Measurements from ENCODE around the gene PRKAR1A.
A peak's percentile ranks its signal among the peaks of the same experiment; 100 is the strongest.
"Not testable (repeated sequence)": the region's sequence is repeated elsewhere in the genome, so short reads cannot be mapped to it uniquely, and the experiment has no call there.

PRKAR1A gene

GRCh38 chr17:68511671-68512246 lies 471 bp upstream of the PRKAR1A start:
- peak; percentile 79 for DNase-seq (ENCODE audit: low read depth)

GRCh38 chr17:68512960-68513474 lies 787 bp downstream of the PRKAR1A start:
- peak; percentile 67 for DNase-seq (ENCODE audit: low read depth)

GRCh38 chr17:68513932-68514331 lies 1.7 kb downstream of the PRKAR1A start:
- no peak for DNase-seq (ENCODE audit: low read depth)

- DNase-seq (ENCODE audit: low read depth): peak; percentile 69
Observed at GRCh38 chr17:68514831-68515635, 2.8 kb downstream of the PRKAR1A start.

GRCh38 chr17:68516732-68517131 lies 4.5 kb downstream of the PRKAR1A start:
- no peak for DNase-seq (ENCODE audit: low read depth)

DNA sequence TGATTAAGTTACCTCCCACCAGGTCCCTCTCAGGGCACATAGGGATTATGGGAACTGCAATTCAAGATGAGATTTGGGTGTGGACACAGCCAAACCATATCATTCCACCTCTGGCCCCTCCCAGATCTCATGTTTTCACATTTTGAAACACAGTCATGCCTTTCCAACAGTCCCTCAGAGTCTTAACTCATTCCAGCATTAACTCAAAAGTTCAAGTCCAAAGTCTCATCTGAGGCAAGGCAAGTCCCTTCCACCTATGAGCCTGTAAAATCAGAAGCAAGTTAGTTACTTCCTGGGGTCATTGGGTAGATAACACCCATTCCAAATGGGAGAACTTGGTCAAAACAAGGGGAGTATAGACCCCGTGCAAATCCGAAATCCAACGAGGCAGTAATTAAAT lies 5.4 kb downstream of the PRKAR1A start:
- DNase-seq (ENCODE audit: low read depth): not testable (repeated sequence)

DNA sequence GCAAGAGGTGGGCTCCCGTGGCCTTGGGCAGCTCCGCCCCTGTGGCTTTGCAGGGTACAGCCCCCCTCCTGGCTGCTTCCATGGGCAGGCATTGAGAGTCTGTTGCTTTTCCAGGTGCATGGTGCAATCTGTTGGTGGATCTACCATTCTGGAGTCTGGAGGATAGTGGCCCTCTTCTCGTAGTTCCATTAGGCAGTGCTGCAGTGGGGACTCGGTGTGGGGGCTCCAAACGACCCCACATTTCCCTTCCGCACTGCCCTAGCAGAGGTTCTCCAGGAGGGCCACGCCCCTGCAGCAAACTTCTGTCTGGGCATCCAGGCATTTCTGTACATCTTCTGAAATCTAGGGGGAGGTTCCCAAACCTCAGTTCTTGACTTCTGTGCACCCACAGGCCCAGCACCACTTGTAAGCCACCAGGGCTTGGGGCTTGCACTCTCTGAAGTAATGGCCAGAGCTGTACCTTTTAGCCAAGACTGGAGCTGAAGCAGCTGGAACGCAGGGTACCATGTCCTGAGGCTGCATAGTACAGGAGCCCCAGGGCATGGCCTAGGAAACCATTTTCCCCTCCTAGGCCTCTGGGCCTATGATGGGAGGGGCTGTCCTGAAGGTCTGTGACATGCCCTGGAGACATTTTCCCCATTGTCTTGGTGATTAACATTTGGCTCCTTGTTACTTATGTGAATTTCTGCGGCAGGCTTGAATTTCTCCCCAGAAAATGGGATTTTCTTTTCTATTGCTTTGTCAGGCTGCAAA lies 6.0 kb downstream of the PRKAR1A start:
- no peak for DNase-seq (ENCODE audit: low read depth)

GRCh38 chr17:68519051-68519450 lies 6.8 kb downstream of the PRKAR1A start:
- DNase-seq (ENCODE audit: low read depth): not testable (repeated sequence)

DNA sequence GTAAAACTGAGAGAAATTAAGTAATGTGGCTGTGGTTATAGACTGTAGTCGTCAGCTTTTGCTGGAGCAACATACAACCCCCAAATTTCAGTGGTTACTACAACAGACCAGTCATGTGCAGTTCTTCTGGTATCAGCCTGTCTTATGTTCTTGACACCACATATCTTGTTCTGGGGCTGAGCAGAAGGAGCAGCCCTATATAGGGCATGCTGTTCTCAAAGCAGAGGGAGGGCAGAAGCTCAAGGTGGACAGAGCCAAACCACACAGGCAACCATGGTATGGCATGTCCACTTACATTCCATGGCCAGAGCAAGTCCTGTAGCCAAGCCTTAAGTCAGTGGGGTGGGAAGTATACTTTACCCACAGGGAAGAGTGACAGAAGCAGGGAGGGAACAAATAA lies 7.7 kb downstream of the PRKAR1A start:
- DNase-seq (ENCODE audit: low read depth): no peak

- no peak for DNase-seq (ENCODE audit: low read depth)
Observed at GRCh38 chr17:68522266-68522665, 10.0 kb downstream of the PRKAR1A start.

- no peak for DNase-seq (ENCODE audit: low read depth)
Observed at GRCh38 chr17:68526548-68526947, 14.3 kb downstream of the PRKAR1A start.

- DNase-seq (ENCODE audit: low read depth): no peak
Observed at GRCh38 chr17:68527314-68527713, 15.1 kb downstream of the PRKAR1A start.

GRCh38 chr17:68531252-68531651 lies 19.0 kb downstream of the PRKAR1A start:
- DNase-seq (ENCODE audit: low read depth): no peak

GRCh38 chr17:68532826-68533225 lies 20.6 kb downstream of the PRKAR1A start:
- no peak for DNase-seq (ENCODE audit: low read depth)

DNA sequence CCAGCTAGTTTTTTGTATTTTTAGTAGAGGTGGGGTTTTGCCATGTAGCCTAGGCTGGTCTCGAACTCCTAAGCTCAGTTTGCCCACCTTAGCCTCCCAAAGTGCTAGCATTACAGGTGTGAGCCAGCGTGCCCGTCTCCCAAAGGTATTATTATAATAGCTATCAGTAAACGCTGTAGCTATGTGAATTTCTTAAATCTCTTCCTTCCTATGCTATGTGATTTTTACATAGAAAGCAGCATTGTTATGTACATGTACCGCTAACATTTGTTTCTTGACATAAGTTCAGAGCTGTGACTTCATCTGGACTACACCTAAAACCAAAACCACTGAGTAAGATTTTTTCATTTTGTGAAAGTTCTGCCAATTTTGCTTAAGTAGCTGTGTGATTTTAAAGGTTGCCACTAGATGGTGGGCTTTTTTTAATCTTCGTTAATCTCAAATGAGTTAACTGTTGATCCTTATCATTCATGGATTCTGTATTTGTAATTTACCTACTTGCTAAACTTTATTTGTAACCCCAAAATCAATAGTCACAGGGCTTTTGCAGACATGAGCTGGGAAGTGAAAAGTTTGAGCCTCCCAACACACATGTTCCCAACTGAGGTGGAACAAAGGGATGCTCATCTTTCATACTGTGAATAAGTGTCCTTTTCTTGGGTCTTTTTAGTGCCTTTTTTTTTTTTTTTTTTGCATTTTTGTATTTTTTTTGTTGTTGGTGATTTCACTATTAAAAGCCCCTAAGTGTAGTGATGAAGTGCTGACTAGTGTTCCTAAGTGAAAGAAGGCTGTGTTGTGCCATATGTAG lies 21.9 kb downstream of the PRKAR1A start:
- peak; percentile 44 for DNase-seq (ENCODE audit: low read depth)

DNA sequence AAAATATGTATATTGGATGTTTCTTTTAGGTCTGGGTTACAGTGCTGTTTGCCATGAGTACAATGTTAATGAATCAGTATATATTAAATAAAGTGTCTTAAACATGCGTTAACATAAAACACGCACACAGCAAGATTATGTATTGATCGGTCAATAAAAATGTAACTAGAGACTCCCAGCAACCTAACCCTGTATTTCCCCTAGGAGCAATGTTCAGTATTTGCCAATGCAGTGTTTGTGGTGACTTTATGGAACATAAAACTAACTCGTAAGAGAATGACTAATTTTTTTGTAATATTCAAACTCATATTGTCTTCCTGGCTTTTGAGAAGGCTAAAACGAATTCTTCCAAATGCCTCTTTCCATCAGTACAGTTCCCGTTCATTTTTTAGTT lies 22.5 kb downstream of the PRKAR1A start:
- DNase-seq (ENCODE audit: low read depth): no peak

- no peak for DNase-seq (ENCODE audit: low read depth)
Observed at GRCh38 chr17:68535922-68536321, 23.7 kb downstream of the PRKAR1A start.

DNA sequence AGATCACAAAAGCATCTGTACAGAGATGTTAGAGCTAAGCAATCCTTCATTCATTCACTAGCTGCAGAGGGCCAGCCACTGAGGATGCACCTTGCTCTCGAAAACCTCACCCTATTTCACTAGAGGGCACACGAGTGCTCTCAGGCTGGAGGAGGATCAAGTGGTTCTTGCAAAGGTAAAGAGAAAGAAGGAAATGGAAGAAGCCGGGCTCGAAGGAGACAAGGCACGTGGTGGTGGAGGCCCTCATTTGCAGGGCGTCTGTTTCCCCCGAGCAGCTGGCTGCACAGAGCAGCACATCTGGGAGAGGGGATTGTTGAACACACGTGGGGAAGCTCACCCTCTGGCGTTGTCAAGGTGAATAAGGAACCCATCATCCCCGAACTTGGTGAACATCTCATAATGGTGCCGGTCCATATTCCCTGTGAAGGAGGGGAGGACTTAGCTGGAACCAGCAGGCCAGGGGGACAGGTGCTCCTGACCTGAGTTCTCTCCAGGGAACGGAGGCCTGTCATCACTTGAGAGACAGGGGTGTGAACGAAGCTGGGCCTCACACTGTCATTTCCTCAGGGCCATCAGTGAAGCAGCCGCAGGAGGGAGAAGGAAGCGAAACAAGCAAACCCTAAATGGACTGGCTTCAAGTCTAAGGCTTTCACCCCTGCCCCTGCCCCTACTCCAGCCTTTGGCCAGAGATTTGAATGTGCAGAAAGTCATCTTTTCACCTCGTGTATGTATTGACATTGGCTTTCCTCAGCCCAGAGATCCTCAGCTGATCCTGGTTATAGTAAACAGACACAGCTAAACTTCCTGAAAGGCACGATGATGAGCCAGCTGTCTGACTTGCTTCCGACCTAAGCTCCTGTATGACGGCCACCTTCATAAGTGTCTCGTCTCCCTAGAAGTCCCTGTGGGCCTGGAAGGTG lies 27.6 kb downstream of the PRKAR1A start:
- DNase-seq (ENCODE audit: low read depth): peak; percentile 19

DNA sequence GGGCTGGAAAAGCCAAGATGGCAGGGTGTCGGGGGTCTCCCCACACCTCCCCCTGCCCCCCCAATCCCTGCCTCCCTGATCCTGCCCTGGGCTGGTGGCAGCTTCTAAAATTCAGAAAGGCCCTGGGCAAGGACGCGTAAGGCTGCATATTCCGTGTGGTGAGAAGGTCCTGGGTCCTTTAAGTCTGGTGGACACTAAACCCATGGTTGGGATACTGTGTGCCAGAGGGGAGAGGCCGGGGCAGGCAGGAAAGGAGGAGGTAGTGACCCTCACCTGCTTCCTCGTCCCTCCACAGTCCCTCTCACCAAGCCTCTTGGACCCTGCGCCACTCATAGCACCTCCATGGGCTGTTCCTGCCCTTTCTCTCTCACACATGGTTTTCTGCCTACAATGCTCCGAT lies 28.8 kb downstream of the PRKAR1A start:
- DNase-seq (ENCODE audit: low read depth): no peak

DNA sequence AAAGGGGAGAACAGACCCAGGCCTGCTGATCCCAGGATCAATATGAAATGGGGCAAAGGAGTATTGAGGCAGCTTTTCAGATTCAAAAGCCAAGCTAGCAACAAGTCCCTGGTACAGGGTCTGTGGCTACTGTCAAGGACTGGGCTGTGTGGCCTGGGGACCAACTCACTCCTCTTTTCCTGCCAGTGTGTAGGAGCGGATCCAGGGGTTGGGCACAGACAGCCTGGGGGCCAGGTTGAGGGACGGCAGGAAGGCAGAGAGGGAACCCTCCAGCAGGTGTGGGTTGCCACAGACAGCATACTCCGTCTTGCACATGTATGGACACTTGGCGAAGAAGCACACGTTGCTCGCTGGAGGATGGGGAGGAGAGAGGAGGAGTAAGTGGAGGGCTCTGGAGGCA lies 29.6 kb downstream of the PRKAR1A start:
- no peak for DNase-seq (ENCODE audit: low read depth)

All from ELR (cell line).